Measurements from ENCODE around the gene RPL18A.

DNA sequence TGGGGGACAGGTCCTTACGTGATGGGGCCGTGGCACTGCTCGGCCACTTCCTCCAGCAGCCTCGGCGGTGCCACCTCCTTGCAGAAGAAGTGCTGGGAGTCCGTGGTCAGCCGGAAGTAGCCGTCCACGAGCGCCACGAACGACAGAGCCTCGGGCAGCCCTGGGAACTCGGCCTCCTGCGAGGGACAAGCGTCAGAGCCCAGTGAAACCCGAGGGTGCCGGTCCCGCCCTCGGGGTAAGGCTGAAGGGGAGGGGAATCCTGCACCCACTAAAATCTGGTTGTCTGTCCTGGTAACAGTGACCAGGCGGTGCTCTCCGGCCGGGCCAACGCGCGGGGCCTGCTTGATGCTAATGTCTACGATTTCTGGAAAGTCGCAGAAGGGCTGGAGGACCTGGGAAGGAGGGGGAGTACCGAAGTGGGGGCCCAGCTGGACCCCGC, 18.3 kb upstream of the RPL18A start:
- TF ChIP-seq, protein P1, sequence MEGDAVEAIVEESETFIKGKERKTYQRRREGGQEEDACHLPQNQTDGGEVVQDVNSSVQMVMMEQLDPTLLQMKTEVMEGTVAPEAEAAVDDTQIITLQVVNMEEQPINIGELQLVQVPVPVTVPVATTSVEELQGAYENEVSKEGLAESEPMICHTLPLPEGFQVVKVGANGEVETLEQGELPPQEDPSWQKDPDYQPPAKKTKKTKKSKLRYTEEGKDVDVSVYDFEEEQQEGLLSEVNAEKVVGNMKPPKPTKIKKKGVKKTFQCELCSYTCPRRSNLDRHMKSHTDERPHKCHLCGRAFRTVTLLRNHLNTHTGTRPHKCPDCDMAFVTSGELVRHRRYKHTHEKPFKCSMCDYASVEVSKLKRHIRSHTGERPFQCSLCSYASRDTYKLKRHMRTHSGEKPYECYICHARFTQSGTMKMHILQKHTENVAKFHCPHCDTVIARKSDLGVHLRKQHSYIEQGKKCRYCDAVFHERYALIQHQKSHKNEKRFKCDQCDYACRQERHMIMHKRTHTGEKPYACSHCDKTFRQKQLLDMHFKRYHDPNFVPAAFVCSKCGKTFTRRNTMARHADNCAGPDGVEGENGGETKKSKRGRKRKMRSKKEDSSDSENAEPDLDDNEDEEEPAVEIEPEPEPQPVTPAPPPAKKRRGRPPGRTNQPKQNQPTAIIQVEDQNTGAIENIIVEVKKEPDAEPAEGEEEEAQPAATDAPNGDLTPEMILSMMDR (IDR thresholded peaks at IDR 0.05) = no peak
- TF ChIP-seq TCF7L2 (IDR thresholded peaks at IDR 0.05; ENCODE audit: low read depth, low read length) = no peak

Measured in Panc1 (cell line).